ENCODE data around the gene CACNA1I. TPM values are rescaled to one million over a fixed set of nuclear protein-coding genes. Genes with fewer than 3 reads are reported as not detected.

The CACNA1I gene
- total and polyA plus RNA-seq, 2 donors (not counting 3 experiments of a cell fraction or from before 2014, with no cell fraction given), result not detected

GRCh38 chr22:39617970-39618757 lies 47.6 kb downstream of the CACNA1I start:
- intact Hi-C loops (cut with micrococcal nuclease), result no loop called here
- no peak for FAIRE-seq

GRCh38 chr22:39618996-39619530 lies 48.5 kb downstream of the CACNA1I start:
- intact Hi-C loops (cut with micrococcal nuclease), result no loop called here
- ChIA-PET CTCF (no interaction called here), POLR2A (no interaction called here)
- Histone ChIP-seq H2AFZ (ENCODE audit: low read depth, low read length) (no peak overlapping the region), H3K36me3 (ENCODE audit: control insufficient read depth in 2 of 2, extremely low read depth in 1 of 2, insufficient read depth in 2 of 2, low read length in 2 of 2) (no peaks in the 10 kb centered on the region), H3K9me3 (replicated peaks; ENCODE audit: control insufficient read depth, insufficient read depth, low read length) (no peaks in the 10 kb centered on the region), H3K9me1 (replicated peaks; ENCODE audit: control insufficient read depth, extremely low read depth, insufficient read depth, low read length) (no peaks in the 10 kb centered on the region), H3K27me3 (ENCODE audit: control insufficient read depth in 2 of 2, insufficient read depth in 2 of 2, low read length in 2 of 2) (peaks cover 0 to 8% of the 10 kb centered on the region in 2 experiments), H3K4me3 (replicated peaks in 1 of 3; ENCODE audit: insufficient read depth in 1 of 3, low read depth in 1 of 3, low read length in 3 of 3) (no peak overlapping the region), H3K79me2 (ENCODE audit: control insufficient read depth, insufficient read depth, low read length) (no peaks in the 10 kb centered on the region), H3K27ac (ENCODE audit: insufficient read depth, low read depth, low read length) (no peak overlapping the region), H3K9ac (replicated peaks; ENCODE audit: extremely low read depth, insufficient read depth, low read length) (no peak overlapping the region), H3K4me1 (ENCODE audit: control insufficient read depth, extremely low read depth, insufficient read depth, low read length) (no peaks in the 10 kb centered on the region), H3K4me2 (ENCODE audit: insufficient read depth, low read length) (no peak overlapping the region), H4K20me1 (replicated peaks; ENCODE audit: control insufficient read depth, extremely low read depth, insufficient read depth, low read length) (no peaks in the 10 kb centered on the region)
- dilution Hi-C loops (cut with MboI; ENCODE audit: extremely low pct_ligation_motif_present, low sequenced_read_pairs), result no loop called here
- no TSS peak for BruUV-seq (replicated peaks)
- no peak for TF ChIP-seq JUN (IDR thresholded peaks at IDR 0.05; ENCODE audit: borderline replicate concordance, insufficient read depth, insufficient read length, low read depth)
- DNase-seq (ENCODE audit: low read depth, low spot score), result no peak
- no peak for FAIRE-seq

More at GRCh38 chr22:39617970-39618757, 47.6 kb downstream of the CACNA1I start:
- peaks cover 0 to 2% of the 10 kb centered on the region in 2 experiments for H3K27me3 ChIP-seq (ENCODE audit: control insufficient read depth in 2 of 2, insufficient read depth in 2 of 2, low read length in 2 of 2)
- no peak overlapping the region for H2AFZ ChIP-seq (ENCODE audit: low read depth, low read length)
- H3K9me3 ChIP-seq (replicated peaks; ENCODE audit: control insufficient read depth, insufficient read depth, low read length), result no peaks in the 10 kb centered on the region
- POLR2A ChIA-PET, result no interaction called here
- H4K20me1 ChIP-seq (replicated peaks; ENCODE audit: control insufficient read depth, extremely low read depth, insufficient read depth, low read length), result no peaks in the 10 kb centered on the region
- H3K4me3 ChIP-seq (replicated peaks in 1 of 3; ENCODE audit: insufficient read depth in 1 of 3, low read depth in 1 of 3, low read length in 3 of 3), result no peak overlapping the region
- BruUV-seq (replicated peaks), result no TSS peak
- no peak overlapping the region for H3K4me2 ChIP-seq (ENCODE audit: insufficient read depth, low read length)
- no peaks in the 10 kb centered on the region for H3K4me1 ChIP-seq (ENCODE audit: control insufficient read depth, extremely low read depth, insufficient read depth, low read length)
- no peak for DNase-seq (ENCODE audit: low read depth, low spot score)
- dilution Hi-C loops (cut with MboI; ENCODE audit: extremely low pct_ligation_motif_present, low sequenced_read_pairs), result no loop called here
- no peak overlapping the region for H3K27ac ChIP-seq (ENCODE audit: insufficient read depth, low read depth, low read length)
- H3K9me1 ChIP-seq (replicated peaks; ENCODE audit: control insufficient read depth, extremely low read depth, insufficient read depth, low read length), result no peaks in the 10 kb centered on the region
- H3K9ac ChIP-seq (replicated peaks; ENCODE audit: extremely low read depth, insufficient read depth, low read length), result no peak overlapping the region
- no peaks in the 10 kb centered on the region for H3K79me2 ChIP-seq (ENCODE audit: control insufficient read depth, insufficient read depth, low read length)
- no peak for TF ChIP-seq POLR2AphosphoS5 (IDR thresholded peaks at IDR 0.05; ENCODE audit: insufficient read depth, low read depth, low read length)
- no peak for TF ChIP-seq GATA2 (IDR thresholded peaks at IDR 0.05; ENCODE audit: insufficient read depth, insufficient read length, low read depth, low read length)
- TF ChIP-seq MYC (IDR thresholded peaks at IDR 0.05; ENCODE audit: low read depth, low read length), result no peak
- no peak for TF ChIP-seq FOS (IDR thresholded peaks at IDR 0.05; ENCODE audit: borderline replicate concordance, insufficient read depth, low read length)
- TF ChIP-seq JUN (IDR thresholded peaks at IDR 0.05; ENCODE audit: borderline replicate concordance, insufficient read depth, insufficient read length, low read depth), result no peak
- CTCF ChIA-PET, result no interaction called here
- H3K36me3 ChIP-seq (ENCODE audit: control insufficient read depth in 2 of 2, extremely low read depth in 1 of 2, insufficient read depth in 2 of 2, low read length in 2 of 2), result no peaks in the 10 kb centered on the region
